HEK293 (cell line): ENCODE measurements around the gene RNF217.

Source experiments
- CTCF ChIA-PET: fragments of 350-600 bp; formaldehyde crosslinking; extraction: SDS; loops from one replicate; lab custom pipeline; 2021; ENCODE audit warnings: antibody characterized with exemption; lab: Yijun Ruan, JAX
- POLR2A ChIA-PET: fragments of 300-600 bp; formaldehyde crosslinking; extraction: SDS; loops from one replicate; lab custom pipeline; 2020; ENCODE audit warnings: antibody characterized with exemption, inconsistent platforms; lab: Yijun Ruan, JAX
- H3K27ac ChIP-seq: fragments of 200-500 bp; sonication (Bioruptor generic); 2 replicates; pipeline ENCODE4 v1.5.1; 2014; ENCODE audit warnings: low read depth, low read length, control low read depth, inconsistent platforms; ENCODE audit errors: extremely low read depth
- H3K36me3 ChIP-seq, 2 experiments: fragments of 200-500 bp in 1 of 2; sonication (Bioruptor generic) in 1 of 2; 1 replicate in 1 of 2; 2 replicates in 1 of 2; pipeline ENCODE4 v1.5.1; 2014 to 2017; ENCODE audit warnings: inconsistent platforms in 2 of 2, low read length in 2 of 2; ENCODE audit not compliant: control insufficient read depth in 2 of 2, insufficient read depth in 1 of 2
- H3K4me1 ChIP-seq: fragments of 200-500 bp; sonication (Bioruptor generic); 2 replicates; pipeline ENCODE4 v1.5.1; 2014; ENCODE audit warnings: mild to moderate bottlenecking, low read length, inconsistent platforms; ENCODE audit not compliant: control insufficient read depth, insufficient read depth
- H3K4me3 ChIP-seq: 2 replicates; pipeline ENCODE4 v1.5.1; 2011; ENCODE audit warnings: low read depth, mild to moderate bottlenecking, control low read depth, low read length, moderate library complexity
- H3K9me3 ChIP-seq: fragments of 200-500 bp; sonication (Bioruptor generic); 2 replicates; pipeline ENCODE4 v1.5.1; 2014; ENCODE audit warnings: low read depth, low read length, inconsistent platforms; ENCODE audit not compliant: control insufficient read depth, insufficient read depth
- BCL11A ChIP-seq: fragments of 450-650 bp; formaldehyde crosslinking; IDR thresholded peaks from 2 replicates; pipeline ENCODE4 v1.5.1; 2016; ENCODE audit warnings: low read depth, missing biosample characterization, missing genetic modification characterization
- PRDM1 ChIP-seq: fragments of 450-650 bp; formaldehyde crosslinking; IDR thresholded peaks from 2 replicates; pipeline ENCODE4; 2016; ENCODE audit warnings: missing biosample characterization, missing genetic modification characterization
- REPIN1 ChIP-seq: fragments of 450-650 bp; formaldehyde crosslinking; IDR thresholded peaks from 2 replicates; pipeline ENCODE4 v1.5.1; 2017; ENCODE audit warnings: missing biosample characterization, missing genetic modification characterization, low read depth
- SCRT1 ChIP-seq: fragments of 450-650 bp; formaldehyde crosslinking; IDR thresholded peaks from 2 replicates; pipeline ENCODE4 v1.5.1; 2016; ENCODE audit warnings: missing biosample characterization, missing genetic modification characterization, borderline replicate concordance
- SP7 ChIP-seq: fragments of 450-650 bp; formaldehyde crosslinking; IDR thresholded peaks from 2 replicates; pipeline ENCODE4 v1.5.1; 2016; ENCODE audit warnings: missing biosample characterization, missing genetic modification characterization
- ZFP69B ChIP-seq: fragments of 450-650 bp; formaldehyde crosslinking; IDR thresholded peaks from 2 replicates; pipeline ENCODE4 v1.5.1; 2016; ENCODE audit warnings: missing biosample characterization, missing genetic modification characterization
- ZNF133 ChIP-seq: fragments of 450-650 bp; formaldehyde crosslinking; IDR thresholded peaks from 2 replicates; pipeline ENCODE4 v1.5.1; 2016; ENCODE audit warnings: missing biosample characterization, missing genetic modification characterization
- ZNF214 ChIP-seq: fragments of 450-650 bp; formaldehyde crosslinking; IDR thresholded peaks from 2 replicates; pipeline ENCODE4 v1.5.1; 2017; ENCODE audit warnings: missing biosample characterization, mild to moderate bottlenecking, missing genetic modification characterization, borderline replicate concordance
- ZNF302 ChIP-seq: fragments of 450-650 bp; formaldehyde crosslinking; IDR thresholded peaks from 2 replicates; pipeline ENCODE4 v1.5.1; 2016; ENCODE audit warnings: missing biosample characterization, missing genetic modification characterization, low read depth
- ZNF350 ChIP-seq: fragments of 450-650 bp; formaldehyde crosslinking; IDR thresholded peaks from 2 replicates; pipeline ENCODE4 v1.5.0; 2017; ENCODE audit warnings: missing biosample characterization, mild to moderate bottlenecking, missing genetic modification characterization
- ZNF596 ChIP-seq: fragments of 450-650 bp; IDR thresholded peaks from 2 replicates; pipeline ENCODE4 v1.5.0; 2018; ENCODE audit warnings: missing biosample characterization, mild to moderate bottlenecking, missing genetic modification characterization, moderate library complexity
- ZNF664 ChIP-seq: fragments of 450-650 bp; formaldehyde crosslinking; IDR thresholded peaks from 2 replicates; pipeline ENCODE4 v1.5.1; 2016; ENCODE audit warnings: missing biosample characterization, missing genetic modification characterization
- ZNF692 ChIP-seq: fragments of 450-650 bp; formaldehyde crosslinking; IDR thresholded peaks from 2 replicates; pipeline ENCODE4 v1.5.1; 2016; ENCODE audit warnings: missing biosample characterization, missing genetic modification characterization
- TF ChIP-seq, protein P1 (sequence below): fragments of 450-650 bp; formaldehyde crosslinking; IDR thresholded peaks from 2 replicates; pipeline ENCODE4 v1.5.1; 2017; ENCODE audit warnings: missing biosample characterization, missing genetic modification characterization
- TF ChIP-seq, protein P2 (sequence below): fragments of 450-650 bp; formaldehyde crosslinking; optimal IDR thresholded peaks from 2 replicates; pipeline ENCODE3; 2016; ENCODE audit warnings: missing biosample characterization, mild to moderate bottlenecking, missing genetic modification characterization

The RNF217 gene

GRCh38 chr6:124965424-124965850, 3.2 kb downstream of the RNF217 start (continued):
- TF ChIP-seq, protein P1, sequence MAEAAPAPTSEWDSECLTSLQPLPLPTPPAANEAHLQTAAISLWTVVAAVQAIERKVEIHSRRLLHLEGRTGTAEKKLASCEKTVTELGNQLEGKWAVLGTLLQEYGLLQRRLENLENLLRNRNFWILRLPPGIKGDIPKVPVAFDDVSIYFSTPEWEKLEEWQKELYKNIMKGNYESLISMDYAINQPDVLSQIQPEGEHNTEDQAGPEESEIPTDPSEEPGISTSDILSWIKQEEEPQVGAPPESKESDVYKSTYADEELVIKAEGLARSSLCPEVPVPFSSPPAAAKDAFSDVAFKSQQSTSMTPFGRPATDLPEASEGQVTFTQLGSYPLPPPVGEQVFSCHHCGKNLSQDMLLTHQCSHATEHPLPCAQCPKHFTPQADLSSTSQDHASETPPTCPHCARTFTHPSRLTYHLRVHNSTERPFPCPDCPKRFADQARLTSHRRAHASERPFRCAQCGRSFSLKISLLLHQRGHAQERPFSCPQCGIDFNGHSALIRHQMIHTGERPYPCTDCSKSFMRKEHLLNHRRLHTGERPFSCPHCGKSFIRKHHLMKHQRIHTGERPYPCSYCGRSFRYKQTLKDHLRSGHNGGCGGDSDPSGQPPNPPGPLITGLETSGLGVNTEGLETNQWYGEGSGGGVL (tag by site-specific recombination), result 0 out of 2 replicates have a peak, but pooled peaks have one; percentile 18

DNA sequence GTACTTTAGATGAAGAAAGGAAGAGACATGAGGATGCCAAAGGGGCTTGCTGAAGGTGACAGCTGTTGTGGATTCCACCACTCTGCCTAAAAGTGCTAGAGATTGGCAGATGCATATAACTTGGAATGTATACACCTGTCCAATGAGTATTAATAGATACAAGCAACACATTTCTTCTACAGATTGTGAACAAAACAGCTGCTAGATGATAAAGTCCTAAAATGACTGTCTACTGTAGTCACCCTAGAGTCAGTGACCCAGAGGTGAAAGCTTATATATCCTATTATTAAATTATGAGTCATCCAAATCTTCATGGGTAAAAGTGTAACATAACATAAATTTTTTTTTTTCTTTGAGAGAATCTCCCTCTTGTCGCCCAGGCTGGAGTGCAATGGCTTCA, 5.2 kb downstream of the RNF217 start:
- H3K9me3 ChIP-seq, result no peaks in the 10 kb centered on the region
- peaks cover 9 to 25% of the 10 kb centered on the region in 2 experiments; a peak in 2 of 3 replicates for H3K36me3 ChIP-seq
- no peak overlapping the region for H3K27ac ChIP-seq
- ChIA-PET CTCF (interaction anchor here (0.6 to 0.7 kb wide), 2 partner anchors 20 to 69 kb away, joined by 3 to 4 read pairs; no protein-coding TSS in a partner anchor), POLR2A (no interaction called here)
- TF ChIP-seq ZNF664 (tag by site-specific recombination) (no peak), ZNF350 (tag by site-specific recombination) (0 out of 2 replicates have a peak, but pooled peaks have one; percentile 10), SP7 (tag by site-specific recombination) (peak; percentile 63)
- no peak overlapping the region for H3K4me3 ChIP-seq
- peaks cover 6% of the 10 kb centered on the region; the same call in 1 of the 2 replicates for H3K4me1 ChIP-seq

GRCh38 chr6:124968401-124968800, 6.2 kb downstream of the RNF217 start:
- Histone ChIP-seq H3K4me3 (no peak overlapping the region), H3K27ac (no peak overlapping the region), H3K4me1 (peaks cover 6% of the 10 kb centered on the region; the same call in 1 of the 2 replicates), H3K36me3 (peaks cover 10 to 34% of the 10 kb centered on the region in 2 experiments; a peak in 2 of 3 replicates), H3K9me3 (no peaks in the 10 kb centered on the region)
- ChIA-PET CTCF (interaction anchor here (0.7 kb wide), 1 partner anchor 146 kb away, joined by 4 read pairs; no protein-coding TSS in a partner anchor), POLR2A (interaction anchor here (0.7 kb wide), 1 partner anchor 13 kb away, joined by 5 read pairs; no protein-coding TSS in a partner anchor)
- TF ChIP-seq ZFP69B (tag by site-specific recombination) (no peak), PRDM1 (tag by site-specific recombination) (peak; percentile 81)

- POLR2A ChIA-PET, result no interaction called here
- CTCF ChIA-PET, result interaction anchor here (1.2 kb wide), 1 partner anchor 144 kb away, joined by 4 read pairs; no protein-coding TSS in a partner anchor
- peaks cover 6% of the 10 kb centered on the region; the same call in 1 of the 2 replicates for H3K4me1 ChIP-seq
These were observed 8.0 kb downstream of the RNF217 start for GRCh38 chr6:124970243-124970642.

More at GRCh38 chr6:124970243-124970642, 8.0 kb downstream of the RNF217 start:
- peaks cover 10 to 47% of the 10 kb centered on the region in 2 experiments; a peak in 2 of 3 replicates for H3K36me3 ChIP-seq
- no peak overlapping the region for H3K27ac ChIP-seq
- TF ChIP-seq ZNF692 (no peak), ZNF133 (tag by site-specific recombination) (no peak), BCL11A (no peak), ZNF214 (no peak), ZNF302 (no peak), SCRT1 (tag by site-specific recombination) (no peak), ZNF596 (tag by site-specific recombination) (no peak), REPIN1 (tag by site-specific recombination) (no peak)
- TF ChIP-seq, protein P2, sequence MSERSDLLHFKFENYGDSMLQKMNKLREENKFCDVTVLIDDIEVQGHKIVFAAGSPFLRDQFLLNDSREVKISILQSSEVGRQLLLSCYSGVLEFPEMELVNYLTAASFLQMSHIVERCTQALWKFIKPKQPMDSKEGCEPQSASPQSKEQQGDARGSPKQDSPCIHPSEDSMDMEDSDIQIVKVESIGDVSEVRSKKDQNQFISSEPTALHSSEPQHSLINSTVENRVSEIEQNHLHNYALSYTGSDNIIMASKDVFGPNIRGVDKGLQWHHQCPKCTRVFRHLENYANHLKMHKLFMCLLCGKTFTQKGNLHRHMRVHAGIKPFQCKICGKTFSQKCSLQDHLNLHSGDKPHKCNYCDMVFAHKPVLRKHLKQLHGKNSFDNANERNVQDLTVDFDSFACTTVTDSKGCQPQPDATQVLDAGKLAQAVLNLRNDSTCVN, result no peak
- H3K9me3 ChIP-seq, result no peaks in the 10 kb centered on the region
- no peak overlapping the region for H3K4me3 ChIP-seq
